Esophagus squamous epithelium (tissue), 4 donors: ENCODE measurements around the gene TPM3.

Experiments used
- CTCF ChIP-seq, 6 experiments: fragments of 450-650 bp in 4 of 6; fragments of 200-600 bp in 2 of 6; sonication (generic) in 2 of 6; IDR thresholded peaks; one replicate each; pipeline ENCODE4 v1.5.1; 2016 to 2019; ENCODE audit warnings: antibody characterized with exemption in 6 of 6, mild to moderate bottlenecking in 4 of 6, moderate library complexity in 4 of 6
- POLR2A ChIP-seq, 4 donors: fragments of 450-650 bp; IDR thresholded peaks; one replicate each; pipeline ENCODE4 v1.6.1; 2017; ENCODE audit warnings: antibody characterized with exemption in 4 of 4, mild to moderate bottlenecking in 4 of 4, moderate library complexity in 3 of 4

GRCh38 chr1:154178911-154179811 lies 12.7 kb downstream of the TPM3 start:
- no peak for TF ChIP-seq CTCF (IDR thresholded peaks at IDR 0.05)
- no peak for TF ChIP-seq POLR2A (IDR thresholded peaks at IDR 0.05)
